ENCODE results near the gene RFTN2. TPM values are rescaled to one million over a fixed set of nuclear protein-coding genes. Genes with fewer than 3 reads are reported as not detected.
"Not testable (repeated sequence)": the region's sequence is repeated elsewhere in the genome, so short reads cannot be mapped to it uniquely, and the experiment has no call there.

RFTN2 gene
- polyA plus RNA-seq, 3 donors, result 0.90 to 8.0 (median 2.8) TPM

DNA sequence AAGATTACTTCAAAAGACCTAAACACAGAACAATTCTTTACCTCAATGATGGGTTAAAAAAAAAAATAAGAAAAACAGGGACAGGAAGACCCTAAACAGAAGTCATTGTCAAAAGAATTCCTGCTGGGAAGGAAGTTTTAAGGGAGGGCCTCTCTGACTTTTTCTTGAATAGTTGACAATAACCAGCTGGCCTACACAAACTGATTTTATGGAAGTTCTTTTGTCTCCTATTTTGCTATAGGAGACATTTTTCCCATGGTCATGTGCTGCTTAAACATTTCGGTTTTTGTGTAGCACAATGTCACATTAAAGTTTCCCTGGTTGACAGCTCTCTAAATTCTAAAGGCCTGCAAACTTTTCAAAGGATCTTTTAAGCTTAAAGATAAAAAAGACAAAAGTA lies 55.3 kb downstream of the RFTN2 start:
- H3K27ac ChIP-seq (ENCODE audit: low read depth, low read length), result no peak overlapping the region
- 68 to 78% (median 72%) methylated on average over 1 of the region's 1 CpG for WGBS, 3 donors

DNA sequence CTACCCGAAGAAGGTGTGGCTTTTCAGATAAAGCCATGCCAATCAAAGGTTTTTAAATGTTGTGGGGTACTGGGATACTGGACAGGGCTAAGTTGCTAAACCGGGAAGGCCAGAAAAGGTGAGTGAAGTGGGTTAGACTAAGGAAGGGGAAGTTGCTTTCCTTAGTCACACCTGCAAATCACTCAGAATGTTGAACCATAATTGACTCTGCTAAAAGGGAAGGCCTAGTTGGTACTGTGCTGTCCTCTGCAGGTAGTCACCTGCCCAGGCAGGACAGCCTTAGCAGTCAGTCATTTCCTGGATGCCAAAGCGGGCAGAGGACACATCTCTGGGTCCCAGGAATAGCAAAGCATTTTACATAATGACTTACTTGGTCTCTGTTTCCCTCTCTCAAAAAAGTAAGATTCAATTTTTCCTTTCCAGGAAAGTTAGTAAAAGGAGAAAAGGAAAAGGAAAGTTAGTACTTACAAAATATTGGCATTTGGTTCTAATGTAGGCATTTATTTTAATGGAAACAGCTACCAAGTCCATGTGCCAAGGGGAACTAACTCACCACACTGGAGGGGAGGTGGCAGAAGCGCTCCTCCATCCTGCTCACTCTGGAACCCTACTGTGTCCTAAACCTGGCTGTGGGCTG lies 60.3 kb downstream of the RFTN2 start:
- H3K27ac ChIP-seq (ENCODE audit: low read depth, low read length), result no peak overlapping the region
- 76 to 78% (median 78%) methylated on average over 4 of the region's 4 CpGs for WGBS, 3 donors

DNA sequence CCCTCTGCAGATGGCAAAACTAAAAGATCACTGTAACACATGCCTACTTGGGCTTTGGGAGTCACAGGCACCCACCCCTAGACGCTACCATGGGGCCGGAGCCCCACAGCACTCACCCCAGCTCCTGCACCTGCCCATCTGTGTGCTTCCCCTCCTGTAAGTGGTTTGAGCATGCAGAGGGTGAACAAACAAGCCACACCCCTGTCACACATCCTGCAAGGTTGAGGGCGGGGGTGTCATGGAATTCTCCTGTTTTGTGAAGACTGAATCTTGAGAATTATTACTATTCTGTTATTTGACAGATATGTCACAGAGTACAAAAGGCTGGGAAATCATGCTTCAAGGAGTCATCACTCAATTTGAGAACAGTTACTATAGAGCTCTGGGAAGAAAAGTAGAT lies 60.9 kb downstream of the RFTN2 start:
- no peak overlapping the region for H3K27ac ChIP-seq (ENCODE audit: low read depth, low read length)
- WGBS, 3 donors, result 80 to 91% (median 82%) methylated on average over 3 of the region's 3 CpGs

DNA sequence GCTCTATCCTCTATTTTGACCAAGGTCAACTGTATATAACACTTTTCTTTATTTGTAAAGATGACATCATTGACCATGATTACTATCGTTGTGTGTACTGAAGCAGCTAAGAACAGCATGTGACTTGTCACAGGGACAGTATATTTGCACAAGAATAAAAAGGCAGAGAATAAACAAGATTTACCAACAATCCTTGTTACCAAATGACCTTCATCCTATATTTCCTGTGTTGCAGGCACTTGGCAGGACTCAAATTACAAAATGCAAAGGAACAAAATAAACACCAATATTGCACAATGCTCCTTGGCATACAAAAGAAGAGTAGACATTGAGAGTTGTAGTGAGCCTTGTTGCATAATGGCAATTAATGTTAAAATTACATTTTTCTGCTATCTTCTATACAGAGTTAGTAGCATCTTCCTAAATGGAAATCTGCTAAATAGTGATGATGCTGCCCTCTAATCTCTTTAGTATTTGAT lies 61.8 kb downstream of the RFTN2 start:
- WGBS, 3 donors, result 3 to 23% (median 14%) methylated on average over 1 of the region's 1 CpG
- H3K27ac ChIP-seq (ENCODE audit: low read depth, low read length), result no peak overlapping the region

DNA sequence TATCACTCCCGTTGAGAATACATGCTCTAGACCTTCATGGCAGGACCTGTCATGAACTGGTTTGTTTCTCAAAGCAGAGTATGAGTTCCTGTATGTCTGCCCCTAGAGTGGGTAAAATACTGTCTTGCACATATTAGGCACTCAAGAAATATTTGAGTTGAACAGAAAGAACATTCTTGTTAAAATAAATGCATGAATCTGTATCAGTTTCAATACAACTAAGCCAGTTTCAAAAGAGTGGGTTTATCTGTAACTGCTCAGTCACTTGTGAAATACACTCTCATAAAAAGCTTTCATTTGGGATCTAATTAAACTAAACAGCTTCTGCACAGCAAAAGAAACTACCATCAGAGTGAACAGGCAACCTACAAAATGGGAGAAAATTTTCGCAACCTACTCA lies 69.2 kb downstream of the RFTN2 start:
- 88 to 97% (median 90%) methylated on average over 1 to 2 of the region's 2 CpGs for WGBS, 3 donors

DNA sequence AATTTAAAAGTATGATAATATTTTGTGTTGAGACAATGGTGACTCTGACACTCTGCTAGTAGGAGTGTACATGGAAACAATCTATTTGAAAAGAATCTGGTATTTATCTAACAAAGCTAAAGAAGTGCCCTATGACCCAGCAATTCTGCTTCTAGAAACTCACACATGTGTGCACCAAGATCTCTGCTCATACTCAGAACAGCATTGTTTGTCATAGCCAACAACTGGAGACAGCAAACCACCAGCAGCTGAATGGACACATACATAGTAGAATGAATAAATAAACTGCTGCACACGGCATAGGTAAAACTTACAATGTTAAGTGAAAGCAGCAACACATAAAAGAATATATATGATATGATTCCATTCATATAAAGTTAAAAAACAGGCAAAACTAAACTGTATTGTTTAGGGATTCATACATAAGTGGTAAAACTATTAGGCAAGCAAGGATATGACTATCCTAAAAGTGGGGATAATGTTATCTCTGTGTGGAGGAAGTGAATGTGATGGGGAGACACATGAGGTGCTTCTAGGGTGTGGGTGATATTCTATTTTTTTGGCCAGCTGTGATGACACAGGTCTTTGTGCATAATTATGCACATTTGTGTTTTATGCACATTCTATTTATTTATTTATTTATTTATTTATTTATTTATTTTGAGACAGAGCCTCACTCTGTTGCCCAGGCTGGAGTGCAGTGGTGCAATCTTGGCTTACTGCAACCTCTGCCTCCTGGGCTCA lies 71.1 kb downstream of the RFTN2 start:
- no peak overlapping the region for H3K27ac ChIP-seq (ENCODE audit: low read depth, low read length)
- 49 to 67% (median 59%) methylated on average over 1 of the region's 1 CpG for WGBS, 3 donors

More for the DNA sequence above, 69.2 kb downstream of the RFTN2 start:
- no peak overlapping the region for H3K27ac ChIP-seq (ENCODE audit: low read depth, low read length)

DNA sequence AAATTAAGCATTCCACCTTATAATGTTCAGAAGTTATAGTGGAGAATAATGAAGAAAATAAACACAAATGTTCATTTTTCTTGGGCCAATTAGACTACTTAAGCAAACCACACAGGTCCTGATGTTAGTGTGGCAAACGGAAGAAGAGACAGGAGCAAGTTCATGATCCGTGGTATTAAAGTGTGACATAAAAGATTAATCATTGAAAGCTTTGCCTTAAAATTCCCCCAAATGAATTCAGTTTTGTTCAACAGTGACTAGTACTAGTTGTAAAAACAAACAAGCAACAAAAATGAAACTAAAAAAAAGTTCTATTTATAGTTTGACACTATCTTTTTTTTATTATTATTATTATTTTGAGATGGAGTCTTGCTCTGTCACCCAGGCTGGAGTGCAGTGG lies 73.7 kb downstream of the RFTN2 start:
- WGBS, 3 donors, result 81 to 89% (median 88%) methylated on average over 2 of the region's 2 CpGs
- no peak overlapping the region for H3K27ac ChIP-seq (ENCODE audit: low read depth, low read length)

GRCh38 chr2:197600306-197600705 lies 75.1 kb downstream of the RFTN2 start:
- WGBS, 3 donors, result 85 to 96% (median 94%) methylated on average over 5 of the region's 5 CpGs
- H3K27ac ChIP-seq (ENCODE audit: low read depth, low read length), result no peak overlapping the region

- 34 to 61% (median 39%) methylated on average over 11 of the region's 11 CpGs for WGBS, 3 donors
- H3K27ac ChIP-seq (ENCODE audit: low read depth, low read length), result no peak overlapping the region
Observed at GRCh38 chr2:197599285-197599965, 76.0 kb downstream of the RFTN2 start.

DNA sequence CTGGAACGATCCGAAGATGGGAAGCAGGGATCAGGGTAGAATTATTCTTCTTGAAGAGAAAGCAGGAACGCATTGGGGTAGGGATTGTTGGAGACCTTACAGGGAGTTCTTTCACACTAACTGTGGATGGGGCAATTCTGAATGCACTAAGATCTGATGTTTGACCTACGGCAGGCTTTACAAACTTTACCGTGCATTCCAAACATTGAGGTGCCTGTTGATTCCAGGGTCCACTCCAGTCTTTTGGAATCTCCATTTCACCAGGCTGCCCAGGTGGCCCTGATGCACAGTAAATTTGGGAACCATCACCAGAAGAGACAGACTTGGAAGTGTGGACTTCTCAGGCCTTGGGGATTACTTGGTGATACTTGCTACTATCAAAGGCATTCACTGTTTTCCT lies 76.9 kb downstream of the RFTN2 start:
- 92 to 99% (median 97%) methylated on average over 5 of the region's 5 CpGs for WGBS, 3 donors
- no peak overlapping the region for H3K27ac ChIP-seq (ENCODE audit: low read depth, low read length)

DNA sequence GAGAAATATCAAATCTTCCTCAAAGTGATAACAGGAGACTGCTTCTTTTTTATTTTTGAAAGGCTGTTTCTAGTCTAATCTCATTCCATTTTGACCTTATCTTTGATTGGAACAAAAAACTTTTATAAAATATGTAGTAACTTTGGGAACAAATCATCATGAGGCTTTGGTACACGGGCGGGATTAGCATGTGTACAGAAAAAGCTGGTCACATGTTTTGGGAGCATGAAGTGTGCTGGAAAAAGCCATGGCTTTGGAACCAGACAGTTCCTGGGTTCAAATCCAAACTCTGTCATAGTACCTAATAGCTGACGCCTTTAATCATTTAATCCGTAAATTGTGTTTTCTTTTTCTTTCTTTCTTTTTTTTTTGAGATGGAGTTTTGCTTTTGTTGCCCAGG lies 78.2 kb downstream of the RFTN2 start:
- H3K27ac ChIP-seq (ENCODE audit: low read depth, low read length), result no peak overlapping the region
- 73 to 88% (median 79%) methylated on average over 4 of the region's 4 CpGs for WGBS, 3 donors

- WGBS, 3 donors, result 60 to 67% (median 66%) methylated on average over 1 of the region's 1 CpG
- no peak overlapping the region for H3K27ac ChIP-seq (ENCODE audit: low read depth, low read length)
Observed at GRCh38 chr2:197596766-197597165, 78.6 kb downstream of the RFTN2 start.

DNA sequence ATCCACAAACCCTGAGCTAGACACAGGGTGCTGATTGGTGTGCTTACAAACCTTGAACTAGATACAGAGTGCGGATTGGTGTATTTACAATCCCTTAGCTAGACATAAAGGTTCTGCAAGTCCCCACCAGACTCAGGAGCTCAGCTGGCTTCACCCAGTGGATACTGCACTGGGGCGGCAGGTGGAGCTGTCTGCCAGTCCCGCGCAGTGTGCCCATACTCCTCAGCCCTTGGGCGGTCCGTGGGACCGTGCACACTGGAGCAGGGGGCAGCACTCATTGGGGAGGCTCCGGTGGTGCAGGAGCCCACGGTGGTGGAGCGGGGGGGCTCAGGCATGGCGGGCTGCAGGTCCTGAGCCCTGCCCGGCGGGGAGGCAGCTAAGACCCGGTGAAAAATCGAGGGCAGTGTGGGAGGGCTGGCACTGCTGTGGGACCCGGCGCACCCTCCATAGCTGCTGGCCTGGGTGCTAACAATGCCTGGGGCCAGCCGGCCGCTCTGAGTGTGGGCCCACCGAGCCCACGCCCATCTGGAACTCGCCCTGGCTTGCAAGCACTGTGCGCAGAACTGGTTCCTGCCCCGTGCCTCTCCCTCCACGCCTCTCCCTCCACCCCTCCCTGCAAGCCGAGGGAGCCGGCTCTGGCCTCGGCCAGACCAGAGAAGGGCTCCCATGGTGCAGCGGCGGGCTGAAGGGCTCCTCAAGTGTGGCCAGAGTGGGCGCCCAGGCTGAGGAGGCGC lies 83.9 kb downstream of the RFTN2 start:
- WGBS, 3 donors, result 92 to 98% (median 95%) methylated on average over 22 to 32 of the region's 32 CpGs
- no peak overlapping the region for H3K27ac ChIP-seq (ENCODE audit: low read depth, low read length)

DNA sequence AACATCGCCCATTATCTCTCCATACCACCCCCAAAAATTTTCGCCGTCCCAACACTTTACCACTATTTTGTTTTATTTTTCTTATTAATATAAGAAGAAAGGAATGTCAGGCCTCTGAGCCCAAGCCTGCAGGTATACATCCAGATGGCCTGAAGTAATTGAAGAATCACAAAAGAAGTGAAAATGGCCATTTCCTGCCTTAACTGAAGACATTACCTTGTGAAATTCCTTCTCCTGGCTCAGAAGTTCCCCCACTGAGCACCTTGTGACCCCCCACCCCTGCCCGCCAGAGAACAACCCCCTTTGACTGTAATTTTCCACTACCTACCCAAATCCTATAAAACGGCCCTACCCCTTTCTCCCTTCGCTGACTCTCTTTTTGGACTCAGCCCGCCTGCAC lies 88.1 kb downstream of the RFTN2 start:
- WGBS, 3 donors, result 83 to 97% (median 94%) methylated on average over 7 of the region's 7 CpGs
- H3K27ac ChIP-seq (ENCODE audit: low read depth, low read length), result not testable (repeated sequence)

DNA sequence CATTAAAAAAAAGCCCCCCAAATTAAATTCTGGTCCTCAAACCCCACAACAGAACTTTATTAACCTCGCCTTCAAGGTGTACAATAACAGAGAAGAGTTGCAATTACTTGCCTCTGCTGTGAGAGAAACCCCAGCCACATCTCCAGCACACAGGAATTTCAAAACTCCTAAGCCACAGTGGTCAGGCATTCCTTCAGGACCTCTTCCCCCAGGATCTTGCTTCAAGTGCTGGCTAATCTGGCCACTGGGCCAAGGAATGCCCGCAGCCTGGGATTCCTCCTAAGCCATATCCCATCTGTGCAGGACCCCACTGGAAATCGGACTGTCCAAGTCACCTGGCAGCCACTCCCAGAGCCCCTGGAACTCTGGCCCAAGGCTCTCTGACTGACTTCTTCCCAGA lies 95.2 kb downstream of the RFTN2 start:
- not testable (repeated sequence) for H3K27ac ChIP-seq (ENCODE audit: low read depth, low read length)
- WGBS, 3 donors, result 88 to 92% (median 92%) methylated on average over 3 of the region's 3 CpGs

DNA sequence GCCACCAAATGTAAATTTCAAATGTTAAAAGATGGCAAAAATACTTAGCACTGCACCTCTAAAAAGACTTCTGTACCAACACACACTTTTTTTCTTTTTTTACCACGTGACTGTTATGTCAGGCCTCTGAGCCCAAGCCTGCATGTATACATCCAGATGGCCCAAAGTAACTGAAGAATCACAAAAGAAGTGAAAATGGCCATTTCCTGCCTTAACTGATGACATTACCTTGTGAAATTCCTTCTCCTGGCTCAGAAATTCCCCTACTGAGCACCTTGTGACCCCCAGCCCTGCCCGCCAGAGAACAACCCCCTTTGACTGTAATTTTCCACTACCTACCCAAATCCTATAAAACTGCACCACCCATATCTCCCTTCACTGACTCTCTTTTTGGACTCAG lies 97.1 kb downstream of the RFTN2 start:
- WGBS, 3 donors, result 82 to 89% (median 83%) methylated on average over 2 of the region's 2 CpGs
- H3K27ac ChIP-seq (ENCODE audit: low read depth, low read length), result not testable (repeated sequence)

- no peak overlapping the region for H3K27ac ChIP-seq (ENCODE audit: low read depth, low read length)
- WGBS, 3 donors, result 71 to 89% (median 84%) methylated on average over 4 of the region's 4 CpGs
Observed at GRCh38 chr2:197577446-197577845, 97.9 kb downstream of the RFTN2 start.

GRCh38 chr2:197576631-197577030 lies 98.8 kb downstream of the RFTN2 start:
- 26 to 34% (median 30%) methylated on average over 3 of the region's 3 CpGs for WGBS, 3 donors

DNA sequence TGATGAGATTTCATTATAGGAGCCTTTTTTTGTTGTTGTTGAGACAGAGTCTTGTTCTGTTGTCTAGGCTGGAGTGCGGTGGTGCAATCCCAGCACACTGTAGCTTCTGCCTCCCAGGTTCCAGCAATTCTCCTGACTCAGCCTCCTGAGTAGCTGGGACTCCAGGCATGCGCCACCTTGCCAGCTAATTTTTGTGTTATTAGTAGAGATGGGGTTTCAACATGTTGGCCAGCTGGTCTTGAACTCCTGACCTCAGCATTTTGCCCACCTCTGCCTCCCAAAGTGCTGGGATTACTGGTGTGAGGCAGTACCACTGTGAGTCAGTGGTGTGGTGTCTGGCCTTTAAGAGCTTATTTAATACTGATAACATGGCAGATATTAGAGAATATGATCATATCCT lies 99.4 kb downstream of the RFTN2 start:
- H3K27ac ChIP-seq (ENCODE audit: low read depth, low read length), result no peak overlapping the region
- 81 to 93% (median 85%) methylated on average over 2 of the region's 2 CpGs for WGBS, 3 donors

More at GRCh38 chr2:197576631-197577030, 98.8 kb downstream of the RFTN2 start:
- H3K27ac ChIP-seq (ENCODE audit: low read depth, low read length), result no peak overlapping the region
